HEK293T (cell line): ENCODE measurements around the gene ARL5C.

Experiments
- CTCF ChIA-PET: fragments of 350-600 bp; formaldehyde crosslinking; extraction: SDS; loops from one replicate; lab custom pipeline; 2021; ENCODE audit warnings: antibody characterized with exemption, inconsistent platforms; lab: Yijun Ruan, JAX
- POLR2A ChIA-PET: fragments of 350-600 bp; formaldehyde crosslinking; extraction: SDS; loops from one replicate; lab custom pipeline; 2020; ENCODE audit warnings: antibody characterized with exemption, inconsistent platforms; lab: Yijun Ruan, JAX
- DNase-seq: peaks from one replicate; pipeline ENCODE4 v3.0.0; 2012; ENCODE audit warnings: mixed read lengths; ENCODE audit errors: extremely low spot score
- ARNT ChIP-seq: fragments of 450-650 bp; IDR thresholded peaks from 2 replicates; pipeline ENCODE4 v1.6.1; 2017; ENCODE audit warnings: mild to moderate bottlenecking
- BHLHE40 ChIP-seq: fragments of 450-650 bp; IDR thresholded peaks from 2 replicates; pipeline ENCODE4 v1.6.1; 2016; ENCODE audit warnings: mild to moderate bottlenecking, moderate library complexity, borderline replicate concordance
- CTBP1 ChIP-seq: fragments of 450-650 bp; IDR thresholded peaks from 2 replicates; pipeline ENCODE4 v1.6.1; 2016; ENCODE audit warnings: borderline replicate concordance
- ELF4 ChIP-seq: fragments of 450-650 bp; IDR thresholded peaks from 2 replicates; pipeline ENCODE4 v1.6.1; 2017; ENCODE audit warnings: antibody characterized with exemption
- FOXA1 ChIP-seq: fragments of 450-650 bp; IDR thresholded peaks from 2 replicates; pipeline ENCODE4 v1.6.1; 2016; ENCODE audit warnings: mild to moderate bottlenecking
- FOXK2 ChIP-seq: fragments of 450-650 bp; IDR thresholded peaks from 2 replicates; pipeline ENCODE4 v1.6.1; 2016; ENCODE audit warnings: mild to moderate bottlenecking
- FOXM1 ChIP-seq: fragments of 450-650 bp; IDR thresholded peaks from 2 replicates; pipeline ENCODE4 v1.6.1; 2017; ENCODE audit warnings: mild to moderate bottlenecking, borderline replicate concordance
- HDGF ChIP-seq: fragments of 450-650 bp; IDR thresholded peaks from 2 replicates; pipeline ENCODE4 v1.6.1; 2017; ENCODE audit warnings: antibody characterized with exemption, borderline replicate concordance
- L3MBTL2 ChIP-seq: fragments of 450-650 bp; conservative IDR thresholded peaks from 2 replicates; pipeline ENCODE4 v1.6.1; 2016; ENCODE audit warnings: mild to moderate bottlenecking
- LEF1 ChIP-seq: fragments of 450-650 bp; IDR thresholded peaks from 2 replicates; pipeline ENCODE4 v1.6.1; 2017; ENCODE audit warnings: mild to moderate bottlenecking, borderline replicate concordance
- NFRKB ChIP-seq: fragments of 450-650 bp; IDR thresholded peaks from 2 replicates; pipeline ENCODE4 v1.6.1; 2016; ENCODE audit warnings: mild to moderate bottlenecking, moderate library complexity
- SP1 ChIP-seq: fragments of 450-650 bp; IDR thresholded peaks from 2 replicates; pipeline ENCODE4 v1.6.1; 2017
- SUZ12 ChIP-seq: fragments of 450-650 bp; IDR thresholded peaks from 2 replicates; pipeline ENCODE4 v1.6.1; 2016; ENCODE audit warnings: mild to moderate bottlenecking
- TARDBP ChIP-seq: fragments of 450-650 bp; IDR thresholded peaks from 2 replicates; pipeline ENCODE4 v1.6.1; 2016
- ZNF384 ChIP-seq: fragments of 450-650 bp; IDR thresholded peaks from 2 replicates; pipeline ENCODE4 v1.6.1; 2016
- TF ChIP-seq, protein P1 (sequence below): fragments of 450-650 bp; IDR thresholded peaks from 2 replicates; pipeline ENCODE4 v1.6.1; 2016

ARL5C gene

DNA sequence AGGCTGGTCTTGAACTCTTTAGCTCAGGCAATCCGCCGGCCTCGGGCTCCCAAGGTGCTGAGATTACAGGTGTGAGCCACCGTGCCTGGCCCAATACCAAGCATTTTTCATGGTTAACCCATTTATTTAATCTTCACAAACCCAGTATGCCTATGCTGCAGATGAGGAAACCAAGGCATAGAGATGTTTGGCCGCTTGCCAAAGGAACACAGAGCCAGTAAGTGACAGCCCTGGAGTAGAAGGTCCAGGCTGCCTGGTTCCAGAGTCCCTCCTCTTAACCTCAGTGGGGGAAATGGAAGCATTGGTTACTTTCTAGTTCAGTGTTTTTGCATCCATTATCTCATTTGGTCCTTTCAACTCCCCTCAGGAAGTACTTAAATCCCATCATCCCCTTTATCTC, 15.3 kb upstream of the ARL5C start:
- TF ChIP-seq FOXA1 (no peak), FOXK2 (no peak), CTBP1 (no peak), LEF1 (no peak), ELF4 (no peak), FOXM1 (no peak), NFRKB (no peak), SUZ12 (no peak), HDGF (no peak), L3MBTL2 (no peak), TARDBP (no peak), ARNT (no peak), BHLHE40 (no peak), ZNF384 (no peak), SP1 (no peak)
- TF ChIP-seq, protein P1, sequence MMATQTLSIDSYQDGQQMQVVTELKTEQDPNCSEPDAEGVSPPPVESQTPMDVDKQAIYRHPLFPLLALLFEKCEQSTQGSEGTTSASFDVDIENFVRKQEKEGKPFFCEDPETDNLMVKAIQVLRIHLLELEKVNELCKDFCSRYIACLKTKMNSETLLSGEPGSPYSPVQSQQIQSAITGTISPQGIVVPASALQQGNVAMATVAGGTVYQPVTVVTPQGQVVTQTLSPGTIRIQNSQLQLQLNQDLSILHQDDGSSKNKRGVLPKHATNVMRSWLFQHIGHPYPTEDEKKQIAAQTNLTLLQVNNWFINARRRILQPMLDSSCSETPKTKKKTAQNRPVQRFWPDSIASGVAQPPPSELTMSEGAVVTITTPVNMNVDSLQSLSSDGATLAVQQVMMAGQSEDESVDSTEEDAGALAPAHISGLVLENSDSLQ, result no peak
- ChIA-PET POLR2A (no interaction called here), CTCF (interaction anchor here (1.6 kb wide), 1 partner anchor 17 kb away, joined by 6 read pairs; no protein-coding TSS in a partner anchor)
- no peak for DNase-seq

DNA sequence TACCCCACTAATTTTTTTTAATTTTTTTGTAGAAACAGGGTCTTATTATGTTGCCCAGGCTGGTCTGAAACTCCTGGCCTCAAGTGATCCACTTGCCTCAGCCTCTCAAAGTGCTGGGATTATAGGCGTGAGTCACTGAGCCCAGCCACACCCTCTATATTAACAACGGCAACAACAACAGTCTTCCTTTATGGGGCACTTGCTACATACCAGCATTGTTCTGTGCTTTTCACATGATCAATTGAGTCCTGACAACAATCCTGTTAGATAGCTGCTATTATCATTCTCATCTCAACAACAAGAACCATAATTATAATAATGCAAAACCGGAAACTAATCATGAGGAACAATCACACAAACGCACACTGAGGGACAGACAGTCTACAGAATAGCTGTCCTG, 12.6 kb upstream of the ARL5C start:
- TF ChIP-seq CTBP1, result no peak
- no peak for TF ChIP-seq L3MBTL2
- no peak for TF ChIP-seq FOXM1
- no peak for TF ChIP-seq ELF4
- no peak for TF ChIP-seq BHLHE40
- TF ChIP-seq FOXA1, result no peak
- TF ChIP-seq, protein P1, result no peak
- no peak for TF ChIP-seq TARDBP
- no peak for TF ChIP-seq SUZ12
- TF ChIP-seq HDGF, result no peak
- no peak for TF ChIP-seq SP1
- no peak for TF ChIP-seq ZNF384
- no peak for TF ChIP-seq FOXK2
- no peak for TF ChIP-seq ARNT
- TF ChIP-seq LEF1, result no peak
- TF ChIP-seq NFRKB, result no peak
- ChIA-PET POLR2A (interaction anchor here (1.7 kb wide), 1 partner anchor 21 kb away, joined by 6 read pairs; the partner anchor contains the start of gene RPL19), CTCF (interaction anchor here (0.9 to 1.1 kb wide), 4 partner anchors 14 to 58 kb away, joined by 3 to 4 read pairs (median 3); no protein-coding TSS in a partner anchor)
- DNase-seq, result no peak

DNA sequence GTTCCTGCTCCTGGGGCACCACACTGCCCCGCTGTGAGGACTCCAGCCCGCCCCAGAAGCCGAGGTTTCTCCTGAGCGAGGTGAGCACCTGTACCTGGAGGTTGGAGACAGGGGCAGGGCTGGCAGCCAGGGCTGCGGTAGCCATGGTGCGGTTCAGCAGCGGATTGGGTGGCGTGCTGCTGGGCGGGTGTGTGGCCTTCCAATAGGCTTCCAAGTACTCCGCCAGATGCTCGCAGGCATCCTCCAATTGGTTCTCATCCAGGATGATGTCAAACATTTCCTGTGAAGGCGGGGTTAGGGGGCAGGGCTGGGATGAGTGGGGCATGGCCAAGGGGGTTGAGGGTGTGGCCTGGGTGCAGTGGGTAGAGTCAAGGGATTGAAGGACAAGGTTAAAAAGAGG, 11.3 kb upstream of the ARL5C start:
- DNase-seq, result no peak
- ChIA-PET CTCF (no interaction called here), POLR2A (interaction anchor here (1.3 to 1.7 kb wide), 3 partner anchors 12 to 323 kb away, joined by 4 to 6 read pairs (median 4); partner anchors contain the start of genes RPL19 and RPL23)
- TF ChIP-seq NFRKB (no peak), BHLHE40 (no peak), FOXM1 (no peak), ZNF384 (no peak), FOXA1 (no peak), CTBP1 (no peak)
- TF ChIP-seq, protein P1, result no peak

DNA sequence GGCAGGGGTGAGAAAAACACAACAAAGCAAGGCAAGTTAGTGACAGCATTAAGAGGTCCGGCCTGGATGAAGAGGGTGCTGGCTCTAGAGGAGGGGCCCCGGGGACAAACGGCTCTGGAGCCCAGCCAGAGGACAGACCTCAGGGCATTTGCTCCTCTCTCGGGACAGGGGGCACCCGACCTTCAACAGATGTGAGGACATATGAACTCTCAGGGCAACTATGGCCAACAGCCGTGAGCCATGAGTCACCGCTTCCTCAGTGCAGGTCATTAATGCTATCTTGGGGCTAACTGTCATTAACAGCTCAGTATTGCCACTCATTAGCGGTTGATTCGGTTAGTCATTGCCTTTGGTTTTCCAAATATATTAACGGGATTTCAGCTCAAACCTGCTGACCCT, 9.7 kb upstream of the ARL5C start:
- TF ChIP-seq ELF4, result no peak
- TF ChIP-seq, protein P1, result no peak
- TF ChIP-seq CTBP1, result no peak
- TF ChIP-seq SUZ12, result no peak
- no peak for TF ChIP-seq SP1
- no peak for TF ChIP-seq FOXA1
- no peak for TF ChIP-seq HDGF
- no peak for TF ChIP-seq TARDBP
- no peak for TF ChIP-seq L3MBTL2
- no peak for TF ChIP-seq ZNF384
- no peak for TF ChIP-seq LEF1
- no peak for TF ChIP-seq BHLHE40
- no peak for TF ChIP-seq FOXM1
- no peak for TF ChIP-seq FOXK2
- TF ChIP-seq ARNT, result no peak
- no peak for TF ChIP-seq NFRKB
- CTCF ChIA-PET, result interaction anchor here (0.6 to 3.2 kb wide), 8 partner anchors 9 to 455 kb away, joined by 3 to 57 read pairs (median 10); partner anchors contain the start of gene ARL5C
- POLR2A ChIA-PET, result interaction anchor here (1.2 to 3.0 kb wide), 2 partner anchors 24 to 321 kb away, joined by 3 to 16 read pairs; partner anchors contain the start of gene RPL19
- DNase-seq, result no peak

DNA sequence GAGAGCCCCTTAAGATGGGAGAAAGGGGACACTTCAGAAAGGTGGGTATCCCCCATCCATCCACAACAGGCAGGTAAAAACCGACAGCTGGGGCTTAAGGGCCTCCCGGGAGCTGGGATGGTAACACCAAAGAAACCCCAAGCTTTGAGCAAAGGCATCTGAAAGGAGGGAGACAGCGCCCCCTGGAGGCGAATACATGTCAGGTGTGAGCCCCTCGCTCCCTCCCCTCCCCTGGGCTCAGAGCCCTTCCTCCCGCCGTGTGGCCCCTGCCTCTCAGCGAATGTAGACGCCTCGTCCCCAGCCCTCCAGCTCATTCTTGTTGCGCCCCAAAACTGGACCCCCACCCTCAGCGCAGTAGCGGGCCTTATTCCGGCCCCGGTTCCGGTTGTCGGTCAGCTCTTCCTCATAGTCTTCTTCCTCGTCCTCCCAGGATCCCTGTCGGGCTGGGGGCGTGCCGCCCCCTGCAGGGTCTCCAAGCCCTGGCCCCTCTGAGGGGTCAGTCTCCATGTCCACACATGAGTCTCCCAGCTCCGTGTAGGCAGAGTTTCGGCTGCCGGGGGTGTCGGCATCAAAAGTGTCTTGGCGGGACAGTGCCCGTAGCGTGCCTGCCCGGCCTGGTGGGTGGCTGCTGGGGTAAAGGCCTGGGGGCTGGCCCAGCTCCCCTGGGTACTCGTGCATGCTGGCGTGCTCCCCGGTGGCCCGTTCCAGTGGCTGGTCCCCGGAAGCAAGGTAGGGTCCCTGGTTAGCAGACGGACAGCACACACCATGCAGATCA, 9.1 kb upstream of the ARL5C start:
- ChIA-PET POLR2A (interaction anchor here (1.1 to 3.0 kb wide), 5 partner anchors 9 to 321 kb away, joined by 3 to 16 read pairs (median 7); partner anchors contain the start of genes ARL5C, LASP1 and RPL19), CTCF (interaction anchor here (0.5 to 3.2 kb wide), 20 partner anchors 8 to 506 kb away, joined by 3 to 57 read pairs (median 4); partner anchors contain the start of genes ARL5C and RPL19)
- TF ChIP-seq L3MBTL2 (no peak), CTBP1 (no peak), SUZ12 (no peak), ZNF384 (no peak), LEF1 (no peak), FOXA1 (no peak), TARDBP (no peak), FOXM1 (no peak), SP1 (no peak), ARNT (no peak), NFRKB (no peak), ELF4 (no peak), BHLHE40 (no peak), HDGF (no peak), FOXK2 (no peak)
- TF ChIP-seq, protein P1, result no peak
- DNase-seq, result peak; percentile 79
